Vagina (tissue), 2 donors: ENCODE measurements around the gene IFIT2. TPM values are rescaled to one million over a fixed set of nuclear protein-coding genes. Genes with fewer than 3 reads are reported as not detected.

ENCODE experiments used
- DNase-seq, 2 donors: peaks; one replicate each; pipeline ENCODE4 v3.0.0-alpha.2; 2017; ENCODE audit errors: extremely low spot score in 2 of 2
- H3K27ac ChIP-seq: fragments of 200-600 bp; sonication (generic); one replicate; pipeline ENCODE4 v1.5.1; 2019
- H3K27me3 ChIP-seq: fragments of 200-600 bp; sonication (generic); one replicate; pipeline ENCODE4 v1.5.1; 2019
- H3K36me3 ChIP-seq, 2 donors: fragments of 200-600 bp; sonication (generic); one replicate each; pipeline ENCODE4 v1.5.1; 2017 to 2019
- H3K4me1 ChIP-seq: fragments of 200-600 bp; sonication (generic); one replicate; pipeline ENCODE4 v1.5.1; 2019
- H3K4me3 ChIP-seq, 2 donors: fragments of 200-600 bp; sonication (generic); 1 replicate in 1 of 2; 2 replicates in 1 of 2; pipeline ENCODE4 v1.5.1; 2016 to 2019
- H3K9me3 ChIP-seq: fragments of 200-600 bp; sonication (generic); one replicate; pipeline ENCODE4 v1.5.1; 2019
- CTCF ChIP-seq, 3 experiments: fragments of 450-650 bp in 2 of 3; fragments of 200-600 bp in 1 of 3; sonication (generic) in 1 of 3; IDR thresholded peaks; one replicate each; pipeline ENCODE4 v1.5.1; 2017 to 2019; ENCODE audit warnings: antibody characterized with exemption in 3 of 3, mild to moderate bottlenecking in 2 of 3, moderate library complexity in 2 of 3
- POLR2A ChIP-seq, 2 donors: fragments of 450-650 bp; IDR thresholded peaks; one replicate each; pipeline ENCODE4 v1.6.1; 2017; ENCODE audit warnings: antibody characterized with exemption in 2 of 2, mild to moderate bottlenecking in 2 of 2, moderate library complexity in 2 of 2
- POLR2AphosphoS5 ChIP-seq, 2 donors: sonication (generic); formaldehyde crosslinking; IDR thresholded peaks; one replicate each; pipeline ENCODE4 v1.9.0; 2017; ENCODE audit warnings: antibody characterized with exemption in 2 of 2, mild to moderate bottlenecking in 2 of 2, low read depth in 1 of 2; ENCODE audit not compliant: insufficient read depth in 1 of 2
- intact Hi-C: fragments of 100-400 bp; cut with DNase I; formaldehyde crosslinking; loops from one replicate; pipeline ENCODE4 v1.15.1; 2023
- total RNA-seq: library from RNA; depleted of rRNA; stranded (reverse); fragments of >200 nt; gene quantifications from one replicate; pipeline ENCODE4 v1.2.3, GENCODE V29; 2016

Gene IFIT2
- total RNA-seq, 1 donor from 2014 or later: 2.9 TPM

DNA sequence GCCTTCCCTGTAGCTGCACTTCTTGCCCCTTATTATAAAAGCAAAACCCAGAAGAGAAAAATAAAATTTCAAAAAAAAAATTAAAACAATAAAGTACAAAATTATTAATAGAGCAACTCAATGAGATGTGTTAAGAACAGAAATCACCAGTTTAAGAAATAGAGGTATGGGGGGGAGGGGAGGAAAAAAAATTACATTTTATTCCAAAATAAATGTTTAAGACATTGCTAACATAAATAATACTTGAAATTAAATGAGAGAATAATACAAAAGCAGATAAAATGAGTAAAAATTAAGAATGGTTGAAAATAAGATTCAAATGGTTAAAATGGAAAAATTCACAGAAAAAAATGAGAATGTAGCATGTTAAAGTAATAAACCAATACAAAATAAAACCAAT, 3.1 kb downstream of the IFIT2 start:
- H3K4me1 ChIP-seq: peaks cover 31% of the 10 kb centered on the region
- H3K27me3 ChIP-seq: no peaks in the 10 kb centered on the region
- TF ChIP-seq POLR2A (IDR thresholded peaks at IDR 0.05): no peak
- no peak for TF ChIP-seq CTCF (IDR thresholded peaks at IDR 0.05)
- TF ChIP-seq POLR2AphosphoS5 (IDR thresholded peaks at IDR 0.05; ENCODE audit: insufficient read depth in 1 of 2, low read depth in 1 of 2): no peak
- peaks cover 0 to 14% of the 10 kb centered on the region in 2 donors for H3K36me3 ChIP-seq
- intact Hi-C loops: no loop called here
- no peak for DNase-seq
- H3K4me3 ChIP-seq: no peak overlapping the region
- H3K9me3 ChIP-seq: no peaks in the 10 kb centered on the region
- H3K27ac ChIP-seq: no peak overlapping the region

DNA sequence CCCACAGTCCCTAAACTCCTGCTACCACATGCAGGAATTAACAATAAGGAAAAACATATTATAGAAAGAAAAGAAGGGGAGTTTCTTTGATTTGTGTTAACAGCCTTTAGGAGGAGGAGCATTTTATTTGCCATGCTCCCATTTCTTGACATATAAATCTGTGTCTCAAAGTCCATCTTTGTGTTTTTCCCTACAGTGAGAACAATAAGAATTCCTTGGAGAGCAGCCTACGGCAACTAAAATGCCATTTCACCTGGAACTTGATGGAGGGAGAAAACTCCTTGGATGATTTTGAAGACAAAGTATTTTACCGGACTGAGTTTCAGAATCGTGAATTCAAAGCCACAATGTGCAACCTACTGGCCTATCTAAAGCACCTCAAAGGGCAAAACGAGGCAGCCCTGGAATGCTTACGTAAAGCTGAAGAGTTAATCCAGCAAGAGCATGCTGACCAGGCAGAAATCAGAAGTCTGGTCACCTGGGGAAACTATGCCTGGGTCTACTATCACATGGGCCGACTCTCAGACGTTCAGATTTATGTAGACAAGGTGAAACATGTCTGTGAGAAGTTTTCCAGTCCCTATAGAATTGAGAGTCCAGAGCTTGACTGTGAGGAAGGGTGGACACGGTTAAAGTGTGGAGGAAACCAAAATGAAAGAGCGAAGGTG, 4.1 kb downstream of the IFIT2 start:
- H3K27ac ChIP-seq: no peak overlapping the region
- no peak overlapping the region for H3K4me3 ChIP-seq
- H3K9me3 ChIP-seq: no peaks in the 10 kb centered on the region
- intact Hi-C loops: no loop called here
- H3K27me3 ChIP-seq: no peaks in the 10 kb centered on the region
- no peak for TF ChIP-seq POLR2A (IDR thresholded peaks at IDR 0.05)
- TF ChIP-seq CTCF (IDR thresholded peaks at IDR 0.05): no peak
- no peak for TF ChIP-seq POLR2AphosphoS5 (IDR thresholded peaks at IDR 0.05; ENCODE audit: insufficient read depth in 1 of 2, low read depth in 1 of 2)
- no peak for DNase-seq
- H3K4me1 ChIP-seq: peaks cover 26% of the 10 kb centered on the region
- H3K36me3 ChIP-seq: peaks cover 0 to 14% of the 10 kb centered on the region in 2 donors

- Histone ChIP-seq H3K4me3 (no peak overlapping the region), H3K9me3 (no peaks in the 10 kb centered on the region), H3K27me3 (no peaks in the 10 kb centered on the region), H3K27ac (no peak overlapping the region), H3K4me1 (peaks cover 21% of the 10 kb centered on the region), H3K36me3 (peaks cover 0 to 14% of the 10 kb centered on the region in 2 donors)
- TF ChIP-seq POLR2A (IDR thresholded peaks at IDR 0.05): no peak
- TF ChIP-seq POLR2AphosphoS5 (IDR thresholded peaks at IDR 0.05; ENCODE audit: insufficient read depth in 1 of 2, low read depth in 1 of 2): no peak
- no peak for TF ChIP-seq CTCF (IDR thresholded peaks at IDR 0.05)
- DNase-seq: no peak
- intact Hi-C loops: no loop called here
Measured at GRCh38 chr10:89306434-89307268, 4.8 kb downstream of the IFIT2 start.

DNA sequence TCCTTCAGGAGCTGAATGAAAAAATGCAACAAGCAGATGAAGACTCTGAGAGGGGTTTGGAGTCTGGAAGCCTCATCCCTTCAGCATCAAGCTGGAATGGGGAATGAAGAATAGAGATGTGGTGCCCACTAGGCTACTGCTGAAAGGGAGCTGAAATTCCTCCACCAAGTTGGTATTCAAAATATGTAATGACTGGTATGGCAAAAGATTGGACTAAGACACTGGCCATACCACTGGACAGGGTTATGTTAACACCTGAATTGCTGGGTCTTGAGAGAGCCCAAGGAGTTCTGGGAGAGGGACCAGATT, 5.4 kb downstream of the IFIT2 start:
- H3K27me3 ChIP-seq: no peaks in the 10 kb centered on the region
- H3K27ac ChIP-seq: no peak overlapping the region
- TF ChIP-seq CTCF (IDR thresholded peaks at IDR 0.05) (no peak), POLR2A (IDR thresholded peaks at IDR 0.05) (no peak), POLR2AphosphoS5 (IDR thresholded peaks at IDR 0.05; ENCODE audit: insufficient read depth in 1 of 2, low read depth in 1 of 2) (no peak)
- no peak for DNase-seq
- H3K4me3 ChIP-seq: no peak overlapping the region
- peaks cover 0 to 14% of the 10 kb centered on the region in 2 donors for H3K36me3 ChIP-seq
- intact Hi-C loops: no loop called here
- H3K4me1 ChIP-seq: peaks cover 21% of the 10 kb centered on the region
- H3K9me3 ChIP-seq: no peaks in the 10 kb centered on the region

DNA sequence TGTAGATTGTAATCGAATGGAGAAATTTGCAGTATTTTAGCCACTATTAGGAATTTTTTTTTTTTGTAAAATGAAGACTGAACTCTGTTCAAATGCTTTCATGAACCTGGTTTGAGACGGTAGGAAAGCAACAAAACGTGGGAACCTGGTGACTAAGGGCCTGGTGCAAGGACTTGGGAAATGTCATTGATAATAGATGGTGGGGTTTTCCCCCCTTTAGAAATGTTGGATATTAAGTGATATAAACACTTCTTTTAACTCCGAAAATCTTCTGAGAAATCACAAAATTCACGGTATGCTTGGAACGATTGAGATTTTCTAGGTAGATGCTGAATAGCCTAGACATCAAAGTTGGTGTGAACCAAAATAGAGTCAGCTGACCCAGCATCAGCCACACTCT, 6.4 kb downstream of the IFIT2 start:
- H3K27ac ChIP-seq: no peak overlapping the region
- no peak overlapping the region for H3K4me3 ChIP-seq
- no peaks in the 10 kb centered on the region for H3K9me3 ChIP-seq
- no peak for DNase-seq
- no peaks in the 10 kb centered on the region for H3K27me3 ChIP-seq
- intact Hi-C loops: no loop called here
- peaks cover 0 to 14% of the 10 kb centered on the region in 2 donors for H3K36me3 ChIP-seq
- TF ChIP-seq POLR2AphosphoS5 (IDR thresholded peaks at IDR 0.05; ENCODE audit: insufficient read depth in 1 of 2, low read depth in 1 of 2): no peak
- TF ChIP-seq POLR2A (IDR thresholded peaks at IDR 0.05): no peak
- no peak for TF ChIP-seq CTCF (IDR thresholded peaks at IDR 0.05)
- peaks cover 11% of the 10 kb centered on the region for H3K4me1 ChIP-seq
